ENCODE data around the gene NPHP4.

NPHP4 gene

DNA sequence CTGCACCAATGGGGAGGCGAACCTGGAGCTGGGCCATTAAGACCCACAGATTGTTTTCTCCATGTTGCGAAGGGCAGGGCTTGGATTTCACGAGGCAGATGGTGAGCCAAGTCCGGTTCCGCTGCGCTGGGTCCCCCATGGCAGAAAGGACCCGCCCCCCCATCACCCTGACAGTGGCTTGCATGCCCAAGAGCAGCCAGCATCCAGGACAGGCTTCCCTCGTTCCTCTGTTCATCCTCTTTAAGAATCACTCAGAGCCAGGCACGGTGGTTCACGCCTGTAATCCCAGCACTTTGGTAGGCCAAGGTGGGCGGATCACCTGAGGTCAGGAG is 15.8 kb upstream of the NPHP4 start:
- Histone ChIP-seq H3K9ac (ENCODE audit: low read length) (no peak overlapping the region), H3K4me1 (ENCODE audit: low read length) (peaks cover 12% of the 10 kb centered on the region), H3K4me3 (ENCODE audit: low read length) (no peak overlapping the region), H3K9me3 (replicated peaks; ENCODE audit: insufficient read depth, low read length) (no peaks in the 10 kb centered on the region), H3K36me3 (replicated peaks; ENCODE audit: insufficient read depth, low read length) (no peaks in the 10 kb centered on the region), H3K27ac (ENCODE audit: low read length) (no peak overlapping the region), H3K27me3 (replicated peaks; ENCODE audit: insufficient read depth, low read length) (no peaks in the 10 kb centered on the region), H3F3A (ENCODE audit: insufficient read depth, low read length) (no peaks in the 10 kb centered on the region), H4K20me1 (ENCODE audit: insufficient read depth, low read length) (peaks cover 4% of the 10 kb centered on the region; the same call in 1 of the 2 replicates), H3K9me2 (replicated peaks; ENCODE audit: insufficient read depth, low read length) (no peaks in the 10 kb centered on the region), H3K4me2 (ENCODE audit: low read depth, low read length) (no peak overlapping the region), H3K79me2 (ENCODE audit: low read length) (peaks cover 70% of the 10 kb centered on the region), H2AFZ (ENCODE audit: low read length) (no peak overlapping the region)
- no peak for DNase-seq
- TF ChIP-seq EZH2phosphoT487 (IDR thresholded peaks at IDR 0.05; ENCODE audit: low read length) (no peak), CTCF (IDR thresholded peaks at IDR 0.05; ENCODE audit: low read length) (no peak), EZH2 (optimal IDR thresholded peaks at IDR 0.05; ENCODE audit: low read depth, low read length) (no peak)

DNA sequence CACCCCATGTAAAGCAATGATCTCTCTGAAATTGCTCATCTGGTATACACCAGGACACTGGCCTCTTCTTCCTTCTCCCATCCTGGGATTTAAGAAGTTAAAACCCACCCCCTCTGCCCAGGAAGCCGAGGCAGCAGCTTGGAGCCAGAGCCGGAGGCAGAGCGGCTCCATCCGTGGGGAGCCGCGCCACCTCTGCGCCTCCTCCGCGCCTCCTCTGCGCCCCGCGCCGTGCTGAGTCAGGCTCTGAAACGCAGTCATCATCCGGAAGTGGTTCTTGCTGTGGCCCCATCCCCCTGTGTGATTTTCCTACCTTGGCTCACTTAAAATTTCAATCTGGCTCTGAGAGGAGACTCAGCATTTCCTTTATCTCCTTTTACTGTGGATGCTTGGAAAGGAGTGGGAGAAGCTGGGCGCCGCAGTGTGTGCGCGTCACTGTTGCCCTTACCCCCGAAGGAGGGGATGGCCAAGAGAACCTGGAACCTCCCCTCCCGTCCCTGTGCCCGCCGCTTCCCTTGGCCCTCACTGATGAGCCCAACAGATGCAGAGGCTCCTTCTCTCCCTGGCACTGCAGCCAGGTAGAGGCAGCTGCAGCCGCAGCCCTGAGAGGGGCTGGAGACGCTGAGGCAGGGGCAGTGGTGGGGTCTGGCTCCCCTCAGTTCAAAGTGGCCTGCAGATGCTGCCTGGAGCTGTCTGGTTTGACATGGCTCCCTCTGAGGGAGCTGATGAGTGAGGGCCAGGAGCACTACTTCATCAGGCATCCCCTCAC is 15.3 kb upstream of the NPHP4 start:
- Histone ChIP-seq H2AFZ (ENCODE audit: low read length) (no peak overlapping the region), H3K4me3 (ENCODE audit: low read length) (no peak overlapping the region)

DNA sequence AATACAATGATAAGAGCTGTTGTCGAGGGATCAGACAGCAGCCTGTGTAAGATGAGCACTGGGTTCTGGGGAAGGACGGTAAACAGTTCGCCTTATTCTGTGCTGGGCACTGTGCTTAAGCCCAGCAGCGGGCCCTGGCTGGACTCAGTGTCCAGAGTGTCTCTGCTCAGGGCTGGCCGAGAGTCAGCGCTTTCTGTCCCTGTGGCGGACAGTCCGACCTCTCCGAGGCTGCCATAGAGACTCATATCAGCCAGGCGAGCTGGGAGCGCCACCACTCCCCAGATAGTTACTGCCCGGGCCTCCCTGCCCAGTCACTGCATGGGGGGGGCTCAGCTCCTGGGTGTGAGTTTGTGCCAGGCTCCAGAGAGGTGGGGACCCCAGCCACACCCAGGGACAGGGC is 14.7 kb upstream of the NPHP4 start:
- Histone ChIP-seq H2AFZ (ENCODE audit: low read length) (no peak overlapping the region), H3K9me2 (replicated peaks; ENCODE audit: insufficient read depth, low read length) (no peaks in the 10 kb centered on the region), H3F3A (ENCODE audit: insufficient read depth, low read length) (no peaks in the 10 kb centered on the region), H3K4me2 (ENCODE audit: low read depth, low read length) (no peak overlapping the region), H3K4me3 (ENCODE audit: low read length) (no peak overlapping the region), H3K79me2 (ENCODE audit: low read length) (peaks cover 81% of the 10 kb centered on the region), H3K9ac (ENCODE audit: low read length) (no peak overlapping the region), H3K27ac (ENCODE audit: low read length) (no peak overlapping the region), H3K27me3 (replicated peaks; ENCODE audit: insufficient read depth, low read length) (no peaks in the 10 kb centered on the region), H3K4me1 (ENCODE audit: low read length) (peaks cover 12% of the 10 kb centered on the region), H3K9me3 (replicated peaks; ENCODE audit: insufficient read depth, low read length) (no peaks in the 10 kb centered on the region), H4K20me1 (ENCODE audit: insufficient read depth, low read length) (peaks cover 4% of the 10 kb centered on the region), H3K36me3 (replicated peaks; ENCODE audit: insufficient read depth, low read length) (no peaks in the 10 kb centered on the region)
- DNase-seq: no peak
- TF ChIP-seq CTCF (IDR thresholded peaks at IDR 0.05; ENCODE audit: low read length) (no peak), EZH2phosphoT487 (IDR thresholded peaks at IDR 0.05; ENCODE audit: low read length) (no peak), EZH2 (optimal IDR thresholded peaks at IDR 0.05; ENCODE audit: low read depth, low read length) (no peak)

More for the DNA sequence above, 15.3 kb upstream of the NPHP4 start:
- no peak overlapping the region for H3K27ac ChIP-seq (ENCODE audit: low read length)
- no peaks in the 10 kb centered on the region for H3K9me3 ChIP-seq (replicated peaks; ENCODE audit: insufficient read depth, low read length)
- no peak for TF ChIP-seq EZH2 (optimal IDR thresholded peaks at IDR 0.05; ENCODE audit: low read depth, low read length)
- no peak for TF ChIP-seq EZH2phosphoT487 (IDR thresholded peaks at IDR 0.05; ENCODE audit: low read length)
- no peak for TF ChIP-seq CTCF (IDR thresholded peaks at IDR 0.05; ENCODE audit: low read length)
- H3K4me2 ChIP-seq (ENCODE audit: low read depth, low read length): no peak overlapping the region
- no peaks in the 10 kb centered on the region for H3K27me3 ChIP-seq (replicated peaks; ENCODE audit: insufficient read depth, low read length)
- H3K9ac ChIP-seq (ENCODE audit: low read length): no peak overlapping the region
- H4K20me1 ChIP-seq (ENCODE audit: insufficient read depth, low read length): peaks cover 4% of the 10 kb centered on the region; the same call in 1 of the 2 replicates
- H3K36me3 ChIP-seq (replicated peaks; ENCODE audit: insufficient read depth, low read length): no peaks in the 10 kb centered on the region
- no peaks in the 10 kb centered on the region for H3K9me2 ChIP-seq (replicated peaks; ENCODE audit: insufficient read depth, low read length)
- H3K79me2 ChIP-seq (ENCODE audit: low read length): peaks cover 76% of the 10 kb centered on the region
- no peak for DNase-seq
- no peaks in the 10 kb centered on the region for H3F3A ChIP-seq (ENCODE audit: insufficient read depth, low read length)
- H3K4me1 ChIP-seq (ENCODE audit: low read length): peaks cover 12% of the 10 kb centered on the region

All from MM.1S (cell line).